Activated CD4-positive, alpha-beta T cell treated with anti-CD3 and anti-CD28 coated beads for 36 hours (primary cell): ENCODE measurements around the gene SCIN. TPM values are rescaled to one million over a fixed set of nuclear protein-coding genes. Genes with fewer than 3 reads are reported as not detected.

ENCODE experiments used
- ATAC-seq: fragments of 200-7000 bp; cut with Tn5 transposase; one replicate; pipeline ENCODE4 v1.10.0; 2021; ENCODE audit warnings: mild to moderate bottlenecking, moderate library complexity
- CTCF ChIA-PET: fragments of 350-600 bp; sonication (Branson Sonifier 250); formaldehyde crosslinking; loops from one replicate; lab custom pipeline; 2021; ENCODE audit warnings: antibody characterized with exemption; lab: Charles Lee
- POLR2A ChIA-PET: fragments of 350-600 bp; sonication (Branson Sonifier 250); formaldehyde crosslinking; loops from one replicate; lab custom pipeline; 2021; ENCODE audit warnings: antibody characterized with exemption, inconsistent platforms; lab: Charles Lee
- DNase-seq: peaks from one replicate; pipeline ENCODE4 v3.0.0-alpha.2; 2020
- H3K27ac Mint-ChIP-seq: one replicate; pipeline ENCODE4 v1.8.0; 2021; ENCODE audit warnings: mixed read lengths
- H3K27me3 Mint-ChIP-seq: one replicate; pipeline ENCODE4 v1.8.0; 2021; ENCODE audit warnings: mixed read lengths
- H3K36me3 Mint-ChIP-seq: one replicate; pipeline ENCODE4 v1.8.0; 2021; ENCODE audit warnings: low read depth, mixed read lengths
- H3K4me1 Mint-ChIP-seq: one replicate; pipeline ENCODE4 v1.8.0; 2021; ENCODE audit warnings: mixed read lengths
- H3K4me3 Mint-ChIP-seq: one replicate; pipeline ENCODE4 v1.8.0; 2021; ENCODE audit warnings: mild to moderate bottlenecking, moderate library complexity, mixed read lengths
- H3K9me3 Mint-ChIP-seq: one replicate; pipeline ENCODE4 v1.8.0; 2021; ENCODE audit warnings: low read depth, mixed read lengths
- intact Hi-C, 2 experiments: fragments of 100-400 bp; cut with DNase I in 1 of 2; cut with micrococcal nuclease in 1 of 2; formaldehyde crosslinking; loops; one replicate each; pipeline versions ENCODE4 v1.14.2 to v1.15.1; 2022 to 2024; cut with DNase I, micrococcal nuclease
- total RNA-seq, 2 experiments: library from RNA; stranded (reverse); gene quantifications; one replicate each; pipeline ENCODE4 v1.2.3, GENCODE V29; 2021

Gene SCIN
- total RNA-seq, 2 experiments from 2014 or later, result 0.25 to 0.64 TPM

DNA sequence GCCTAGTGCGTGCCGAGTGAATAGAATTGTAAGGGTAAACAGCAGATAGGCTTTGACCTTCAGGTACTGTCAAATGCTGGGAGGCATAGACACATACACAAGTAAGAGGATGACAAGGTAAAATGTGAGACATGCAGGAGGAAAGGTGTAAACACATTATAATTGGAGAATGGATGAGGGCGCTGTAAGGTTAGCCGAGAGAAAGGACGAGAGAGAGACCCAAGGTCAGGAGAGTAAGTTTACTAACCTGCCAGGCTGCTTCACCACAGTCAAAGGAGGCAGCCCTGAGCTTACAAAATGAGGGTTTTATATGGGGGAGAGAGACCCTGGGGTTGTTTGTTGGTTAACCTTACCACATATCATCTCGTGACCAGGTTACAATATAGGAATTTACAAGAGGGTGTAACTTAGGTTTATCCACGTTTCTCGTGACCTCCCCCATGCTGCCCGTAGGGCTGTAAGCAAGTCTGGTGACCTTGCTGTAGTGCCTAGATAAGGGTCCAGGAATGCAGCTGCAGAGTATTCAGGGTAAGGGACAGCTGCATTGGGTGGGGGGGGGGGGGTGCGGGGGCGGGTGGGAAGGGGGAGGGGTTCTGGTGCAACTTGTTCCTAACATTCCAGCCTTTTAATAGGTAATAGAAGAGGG is 17.9 kb downstream of the SCIN start:
- ATAC-seq (no peak), DNase-seq (no peak)
- CTCF ChIA-PET, result interaction anchor here (0.6 kb wide), 1 partner anchor 1829 kb away, joined by 3 read pairs; no protein-coding TSS in a partner anchor
- Mint-ChIP-seq H3K36me3 (no peaks in the 10 kb centered on the region), H3K4me3 (no peak overlapping the region), H3K27me3 (peaks cover 17% of the 10 kb centered on the region), H3K9me3 (no peaks in the 10 kb centered on the region), H3K27ac (no peak overlapping the region), H3K4me1 (no peaks in the 10 kb centered on the region)
- intact Hi-C loops, result no loop called here
- POLR2A ChIA-PET, result no interaction called here

DNA sequence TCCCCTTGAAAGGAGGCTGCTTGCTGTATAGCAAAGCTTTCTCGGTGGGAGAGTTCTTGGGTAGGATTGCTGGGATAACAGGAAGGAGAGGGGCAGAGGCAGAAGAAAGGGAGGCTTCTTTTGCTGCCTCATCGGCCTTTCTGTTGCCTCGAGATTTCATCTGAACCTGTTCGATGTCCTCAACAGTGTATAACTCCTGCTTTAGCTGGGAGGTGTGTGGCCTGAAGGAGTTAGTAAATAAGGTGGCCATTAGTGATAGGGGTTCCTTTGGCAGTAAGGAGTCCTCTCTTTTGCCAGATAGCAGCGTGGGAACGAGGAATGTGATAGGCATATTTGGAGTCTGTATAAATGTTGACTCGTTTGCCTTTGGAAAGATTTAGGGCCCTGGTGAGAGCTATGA is 20.0 kb downstream of the SCIN start:
- ATAC-seq (no peak), DNase-seq (no peak)
- Mint-ChIP-seq H3K4me1 (no peaks in the 10 kb centered on the region), H3K27ac (no peak overlapping the region), H3K36me3 (no peaks in the 10 kb centered on the region), H3K4me3 (no peak overlapping the region), H3K27me3 (peaks cover 9% of the 10 kb centered on the region), H3K9me3 (no peaks in the 10 kb centered on the region)
- ChIA-PET CTCF (no interaction called here), POLR2A (no interaction called here)
- intact Hi-C loops, result no loop called here

DNA sequence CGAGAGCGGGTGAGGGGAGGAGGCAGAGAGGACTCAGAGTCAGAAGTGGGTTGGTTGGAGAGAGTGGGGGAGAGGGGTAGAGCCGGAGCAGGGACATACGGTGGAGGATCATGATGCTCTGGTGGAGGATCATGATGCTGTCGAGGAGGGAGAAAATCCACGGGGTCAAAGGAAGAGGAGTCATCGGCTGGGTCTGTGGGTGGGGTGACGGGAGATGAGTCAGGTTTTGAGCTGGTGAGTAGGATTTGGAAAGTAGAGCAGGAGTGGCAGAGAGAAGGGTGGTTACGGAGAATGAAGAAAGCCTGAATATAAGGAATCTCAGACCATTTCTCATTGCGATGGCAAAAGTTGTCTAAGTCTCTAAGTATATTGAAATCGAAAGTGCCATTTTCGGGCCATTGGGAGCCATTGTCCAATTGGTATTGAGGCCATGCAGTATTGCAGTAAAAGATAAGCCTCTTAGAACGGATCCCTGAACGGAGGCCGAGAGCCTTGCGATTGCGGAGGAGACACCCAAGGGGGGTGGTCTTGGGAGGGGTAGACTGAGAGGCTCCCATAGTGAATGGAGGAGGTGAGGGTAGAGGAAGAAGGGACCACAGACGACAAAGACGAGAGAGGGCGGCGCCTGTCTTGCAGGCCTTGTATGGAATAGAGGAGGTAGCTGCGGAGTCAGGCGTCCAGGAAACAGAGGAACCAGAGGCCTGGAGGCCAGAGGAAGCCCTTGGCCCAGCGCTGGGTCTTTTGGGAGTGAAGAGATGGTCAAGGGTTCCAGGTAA is 23.8 kb downstream of the SCIN start:
- CTCF ChIA-PET, result interaction anchor here (1.0 kb wide), 1 partner anchor 69 kb away, joined by 3 read pairs; no protein-coding TSS in a partner anchor
- intact Hi-C loops, result no loop called here
- H3K4me1 Mint-ChIP-seq, result no peaks in the 10 kb centered on the region
- no peak for DNase-seq
- no peaks in the 10 kb centered on the region for H3K36me3 Mint-ChIP-seq
- no peak overlapping the region for H3K27ac Mint-ChIP-seq
- no peak overlapping the region for H3K4me3 Mint-ChIP-seq
- POLR2A ChIA-PET, result no interaction called here
- ATAC-seq, result no peak
- no peaks in the 10 kb centered on the region for H3K9me3 Mint-ChIP-seq
- H3K27me3 Mint-ChIP-seq, result no peaks in the 10 kb centered on the region

DNA sequence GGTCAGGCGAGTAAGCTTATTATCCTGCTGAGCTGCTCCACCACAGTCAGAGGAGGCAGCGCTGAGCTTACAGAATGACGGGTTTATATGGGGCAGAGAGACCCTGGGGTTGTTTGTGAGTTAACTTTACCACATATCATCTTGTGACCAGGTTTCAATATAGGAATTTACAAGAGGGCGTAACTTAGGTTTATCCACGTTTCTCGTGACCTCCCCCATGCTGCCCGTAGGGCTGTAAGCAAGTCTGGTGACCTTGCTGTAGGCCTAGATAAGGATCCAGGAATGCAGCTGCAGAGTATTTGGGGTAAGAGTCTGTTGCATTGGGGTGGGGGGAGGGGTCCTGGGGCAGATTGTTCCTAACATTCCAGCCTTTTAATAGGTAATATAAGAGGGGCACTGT is 24.6 kb downstream of the SCIN start:
- Mint-ChIP-seq H3K4me1 (no peaks in the 10 kb centered on the region), H3K4me3 (no peak overlapping the region)

DNA sequence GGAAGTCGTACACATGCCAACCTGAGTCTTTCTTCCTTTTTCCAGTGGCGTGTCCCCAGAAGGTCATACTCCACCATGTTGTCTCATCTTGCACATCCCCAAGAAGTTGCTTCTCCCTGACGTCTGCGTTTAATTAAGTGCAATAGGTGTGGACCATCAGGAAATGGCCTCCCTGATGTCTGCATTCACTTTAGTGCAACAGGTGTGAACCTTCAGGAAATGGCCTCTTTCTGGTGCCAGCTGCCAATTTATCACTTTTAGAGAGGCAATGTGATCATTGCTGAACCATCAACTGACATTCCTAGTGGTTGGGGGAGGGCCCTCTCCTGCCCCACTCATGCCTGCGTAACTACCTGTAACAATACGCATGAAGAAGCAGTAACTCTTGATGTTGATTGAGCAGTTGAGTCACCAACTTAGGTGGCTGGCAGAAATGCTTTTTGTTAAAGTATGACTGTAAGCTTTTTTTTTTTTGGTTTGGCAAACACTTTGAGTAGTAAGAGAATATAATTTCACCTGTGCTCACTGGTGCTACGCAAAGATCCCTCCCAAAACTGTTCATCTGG is 25.8 kb downstream of the SCIN start:
- CTCF ChIA-PET, result interaction anchor here (1.3 kb wide), 1 partner anchor 27 kb away, joined by 3 read pairs; no protein-coding TSS in a partner anchor
- H3K27me3 Mint-ChIP-seq, result no peaks in the 10 kb centered on the region
- no peak overlapping the region for H3K4me3 Mint-ChIP-seq

More for the DNA sequence above, 24.6 kb downstream of the SCIN start:
- Mint-ChIP-seq H3K27me3 (no peaks in the 10 kb centered on the region), H3K9me3 (no peaks in the 10 kb centered on the region), H3K27ac (no peak overlapping the region), H3K36me3 (no peaks in the 10 kb centered on the region)
- POLR2A ChIA-PET, result no interaction called here
- DNase-seq (no peak), ATAC-seq (no peak)
- intact Hi-C loops, result no loop called here
- CTCF ChIA-PET, result no interaction called here

DNA sequence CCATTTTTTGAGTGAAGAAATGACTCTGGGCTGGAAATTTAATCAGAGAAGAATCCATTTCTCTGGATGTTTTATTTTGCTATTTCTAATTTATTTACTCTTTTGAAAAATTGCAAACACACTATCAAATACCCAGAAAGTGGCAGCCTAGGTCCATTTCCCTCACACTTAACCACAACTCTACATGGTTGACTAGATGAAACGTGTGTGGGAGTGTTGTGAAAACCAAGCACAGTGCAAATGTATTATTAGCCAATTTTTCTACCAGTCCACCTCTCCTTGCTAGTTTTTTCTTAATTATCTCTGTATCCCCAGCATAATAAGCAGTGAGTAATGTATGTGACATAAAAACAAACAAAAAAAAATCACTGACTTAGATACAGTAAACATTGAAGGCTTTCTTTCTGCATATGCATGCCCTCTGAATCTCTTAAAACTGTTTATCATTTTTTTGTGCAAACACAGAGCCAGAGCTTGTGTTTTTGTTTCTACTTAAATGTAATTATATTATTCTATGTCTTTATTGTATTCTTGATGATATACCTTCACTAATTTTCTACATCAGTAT is 30.9 kb downstream of the SCIN start:
- Mint-ChIP-seq H3K27ac (no peak overlapping the region), H3K4me3 (no peak overlapping the region), H3K4me1 (no peaks in the 10 kb centered on the region), H3K36me3 (no peaks in the 10 kb centered on the region), H3K9me3 (peaks cover 9% of the 10 kb centered on the region), H3K27me3 (no peaks in the 10 kb centered on the region)
- intact Hi-C loops, result no loop called here
- ATAC-seq (no peak), DNase-seq (no peak)
- ChIA-PET POLR2A (no interaction called here), CTCF (no interaction called here)

More for the DNA sequence above, 25.8 kb downstream of the SCIN start:
- intact Hi-C loops, result no loop called here
- DNase-seq (no peak), ATAC-seq (no peak)
- Mint-ChIP-seq H3K27ac (no peak overlapping the region), H3K36me3 (no peaks in the 10 kb centered on the region), H3K4me1 (no peaks in the 10 kb centered on the region), H3K9me3 (no peaks in the 10 kb centered on the region)
- POLR2A ChIA-PET, result no interaction called here

DNA sequence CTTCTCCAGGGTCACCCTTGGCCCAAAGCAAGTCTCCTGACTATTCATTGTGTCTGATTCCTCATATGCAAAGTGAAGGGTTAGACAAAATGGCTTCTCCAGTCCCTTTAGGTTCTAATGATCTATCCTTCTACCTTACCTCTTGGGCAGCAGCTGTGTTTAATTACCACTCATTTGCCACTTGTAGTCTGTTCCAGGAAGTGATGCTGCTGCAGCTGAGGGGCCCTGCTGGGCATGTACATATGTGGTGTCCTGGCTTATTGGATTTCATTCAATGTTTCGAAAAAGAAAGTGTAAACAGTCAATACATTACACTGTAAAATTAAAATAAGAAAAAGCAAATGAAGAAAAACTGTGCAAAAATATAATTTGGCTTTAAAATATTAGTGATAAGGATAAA is 36.6 kb downstream of the SCIN start:
- no peak for DNase-seq
- POLR2A ChIA-PET, result no interaction called here
- Mint-ChIP-seq H3K9me3 (peaks cover 7% of the 10 kb centered on the region), H3K27ac (no peak overlapping the region), H3K27me3 (no peaks in the 10 kb centered on the region), H3K4me3 (no peak overlapping the region), H3K4me1 (no peaks in the 10 kb centered on the region), H3K36me3 (no peaks in the 10 kb centered on the region)
- ATAC-seq, result no peak
- intact Hi-C loops, result no loop called here
- CTCF ChIA-PET, result no interaction called here

DNA sequence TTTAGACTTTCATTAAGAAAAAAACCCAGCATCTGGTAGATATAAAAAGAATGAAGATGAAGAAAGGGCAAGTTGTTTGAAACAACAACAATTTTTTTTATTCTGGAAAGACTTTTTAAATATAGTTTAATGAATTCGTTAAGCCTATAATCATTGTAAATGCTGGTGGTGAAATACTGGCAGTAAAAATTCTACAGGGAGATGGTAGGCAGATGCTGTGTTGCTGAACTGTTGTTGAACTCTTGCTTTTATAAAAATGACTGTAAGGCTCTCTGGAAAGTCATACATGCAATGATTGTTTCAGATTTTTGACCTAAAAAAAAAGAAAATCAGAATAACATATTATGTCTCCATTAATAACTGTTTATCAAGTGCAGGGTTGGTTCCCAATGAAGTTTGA is 39.0 kb downstream of the SCIN start:
- H3K36me3 Mint-ChIP-seq, result no peaks in the 10 kb centered on the region
- H3K4me3 Mint-ChIP-seq, result no peak overlapping the region
- ChIA-PET CTCF (interaction anchor here (1.3 kb wide), 1 partner anchor 32 kb away, joined by 3 read pairs; no protein-coding TSS in a partner anchor), POLR2A (no interaction called here)
- ATAC-seq (no peak), DNase-seq (no peak)
- H3K4me1 Mint-ChIP-seq, result no peaks in the 10 kb centered on the region
- intact Hi-C loops, result no loop called here
- no peaks in the 10 kb centered on the region for H3K9me3 Mint-ChIP-seq
- peaks cover 2% of the 10 kb centered on the region for H3K27me3 Mint-ChIP-seq
- no peak overlapping the region for H3K27ac Mint-ChIP-seq

DNA sequence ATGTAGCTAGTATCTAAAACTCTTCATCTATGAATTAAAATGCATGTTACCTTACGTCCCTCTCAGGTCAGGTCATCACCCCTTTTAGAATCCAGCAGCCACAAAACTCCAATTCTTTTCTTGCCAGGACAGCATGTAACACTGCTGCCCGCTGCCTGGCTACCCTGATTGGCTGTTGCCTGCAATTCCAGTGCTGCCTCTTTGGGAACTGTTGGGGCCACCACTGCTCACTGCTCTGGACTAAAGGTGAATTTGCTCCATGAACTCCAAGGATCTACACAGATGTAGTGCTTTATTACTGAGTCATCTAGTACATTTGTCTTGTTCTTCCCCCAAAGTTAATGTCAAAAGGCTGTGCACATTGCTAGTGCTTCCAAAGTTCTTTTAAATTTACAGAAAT is 40.4 kb downstream of the SCIN start:
- H3K27ac Mint-ChIP-seq, result no peak overlapping the region
- DNase-seq (no peak), ATAC-seq (no peak)
- no peaks in the 10 kb centered on the region for H3K9me3 Mint-ChIP-seq
- intact Hi-C loops, result no loop called here
- POLR2A ChIA-PET, result interaction anchor here (0.6 kb wide), 1 partner anchor 44 kb away, joined by 3 read pairs; no protein-coding TSS in a partner anchor
- no peaks in the 10 kb centered on the region for H3K4me1 Mint-ChIP-seq
- CTCF ChIA-PET, result interaction anchor here (0.9 kb wide), 1 partner anchor 12 kb away, joined by 3 read pairs; no protein-coding TSS in a partner anchor
- no peak overlapping the region for H3K4me3 Mint-ChIP-seq
- H3K36me3 Mint-ChIP-seq, result no peaks in the 10 kb centered on the region
- peaks cover 2% of the 10 kb centered on the region for H3K27me3 Mint-ChIP-seq

DNA sequence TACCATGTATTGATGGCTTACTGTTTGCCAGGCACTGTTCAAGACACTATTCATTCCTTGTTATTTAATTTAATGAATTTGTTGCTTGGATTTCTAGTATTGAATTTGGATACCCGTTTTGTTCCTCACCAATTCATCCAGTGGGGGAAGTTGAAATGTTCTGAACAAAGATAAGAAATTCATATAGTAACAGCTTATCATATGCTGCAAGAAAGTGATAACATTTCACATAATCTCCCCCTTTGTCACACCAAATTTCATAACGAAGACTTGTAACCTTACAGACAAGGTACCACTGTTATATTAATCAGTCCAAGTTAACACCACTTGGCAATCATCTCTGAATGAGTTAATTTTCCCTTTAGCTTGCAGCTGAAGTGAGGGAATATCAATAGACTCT is 42.1 kb downstream of the SCIN start:
- ChIA-PET POLR2A (no interaction called here), CTCF (interaction anchor here (0.7 kb wide), 1 partner anchor 26 kb away, joined by 3 read pairs; no protein-coding TSS in a partner anchor)
- Mint-ChIP-seq H3K4me3 (no peak overlapping the region), H3K27me3 (peaks cover 2% of the 10 kb centered on the region), H3K27ac (no peak overlapping the region), H3K4me1 (no peaks in the 10 kb centered on the region), H3K36me3 (no peaks in the 10 kb centered on the region), H3K9me3 (no peaks in the 10 kb centered on the region)
- ATAC-seq, result no peak
- intact Hi-C loops, result no loop called here
- DNase-seq, result no peak

DNA sequence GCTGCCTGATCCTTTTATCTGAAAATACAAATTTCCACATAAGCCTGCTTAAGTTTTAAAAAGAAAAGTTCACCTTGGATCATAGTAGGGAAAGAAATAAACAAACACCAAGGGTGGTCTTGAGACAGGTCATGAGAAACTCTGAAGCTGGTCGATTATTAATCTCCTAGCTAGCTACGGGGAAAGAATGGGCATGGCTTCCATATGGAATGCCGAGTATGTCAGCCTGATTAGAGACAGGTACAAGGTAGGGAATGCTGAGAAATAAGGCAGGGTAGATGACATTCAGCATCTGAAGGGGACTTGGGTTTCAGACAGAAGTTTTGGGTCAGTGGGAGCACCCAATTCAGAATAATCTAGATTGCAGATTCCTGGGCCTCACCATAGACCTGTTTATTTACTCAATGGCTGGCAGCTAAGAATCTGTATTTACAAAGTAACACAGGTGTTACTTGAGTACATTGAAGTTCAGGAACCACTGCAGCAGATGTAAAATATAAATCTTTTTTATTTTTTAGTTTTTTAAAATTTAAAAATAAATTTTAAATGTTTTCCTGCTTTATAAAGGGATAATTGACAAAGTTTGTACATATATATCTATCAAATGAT is 49.0 kb downstream of the SCIN start:
- H3K27me3 Mint-ChIP-seq, result no peaks in the 10 kb centered on the region
- POLR2A ChIA-PET, result no interaction called here
- H3K4me3 Mint-ChIP-seq, result no peak overlapping the region
- no peaks in the 10 kb centered on the region for H3K4me1 Mint-ChIP-seq
- H3K27ac Mint-ChIP-seq, result no peak overlapping the region
- CTCF ChIA-PET, result interaction anchor here (1.0 to 1.2 kb wide), 3 partner anchors 16 to 95 kb away, joined by 3 to 4 read pairs (median 3); no protein-coding TSS in a partner anchor
- H3K9me3 Mint-ChIP-seq, result no peaks in the 10 kb centered on the region
- H3K36me3 Mint-ChIP-seq, result no peaks in the 10 kb centered on the region
- no peak for ATAC-seq
- DNase-seq, result no peak
- intact Hi-C loops, result no loop called here
